HEK293 (cell line): ENCODE measurements around the gene PARG.
"Not testable (repeated sequence)": the region's sequence is repeated elsewhere in the genome, so short reads cannot be mapped to it uniquely, and the experiment has no call there.

ENCODE experiments used
- CTCF ChIA-PET: fragments of 350-600 bp; formaldehyde crosslinking; extraction: SDS; loops from one replicate; lab custom pipeline; 2021; ENCODE audit warnings: antibody characterized with exemption; lab: Yijun Ruan, JAX
- POLR2A ChIA-PET: fragments of 300-600 bp; formaldehyde crosslinking; extraction: SDS; loops from one replicate; lab custom pipeline; 2020; ENCODE audit warnings: antibody characterized with exemption, inconsistent platforms; lab: Yijun Ruan, JAX
- H3K27ac ChIP-seq: fragments of 200-500 bp; sonication (Bioruptor generic); 2 replicates; pipeline ENCODE4 v1.5.1; 2014; ENCODE audit warnings: low read depth, low read length, control low read depth, inconsistent platforms; ENCODE audit errors: extremely low read depth
- H3K36me3 ChIP-seq, 2 experiments: fragments of 200-500 bp in 1 of 2; sonication (Bioruptor generic) in 1 of 2; 1 replicate in 1 of 2; 2 replicates in 1 of 2; pipeline ENCODE4 v1.5.1; 2014 to 2017; ENCODE audit warnings: inconsistent platforms in 2 of 2, low read length in 2 of 2; ENCODE audit not compliant: control insufficient read depth in 2 of 2, insufficient read depth in 1 of 2
- H3K4me1 ChIP-seq: fragments of 200-500 bp; sonication (Bioruptor generic); 2 replicates; pipeline ENCODE4 v1.5.1; 2014; ENCODE audit warnings: mild to moderate bottlenecking, low read length, inconsistent platforms; ENCODE audit not compliant: control insufficient read depth, insufficient read depth
- H3K4me3 ChIP-seq: 2 replicates; pipeline ENCODE4 v1.5.1; 2011; ENCODE audit warnings: low read depth, mild to moderate bottlenecking, control low read depth, low read length, moderate library complexity
- H3K9me3 ChIP-seq: fragments of 200-500 bp; sonication (Bioruptor generic); 2 replicates; pipeline ENCODE4 v1.5.1; 2014; ENCODE audit warnings: low read depth, low read length, inconsistent platforms; ENCODE audit not compliant: control insufficient read depth, insufficient read depth
- ZNF596 ChIP-seq: fragments of 450-650 bp; IDR thresholded peaks from 2 replicates; pipeline ENCODE4 v1.5.0; 2018; ENCODE audit warnings: missing biosample characterization, mild to moderate bottlenecking, missing genetic modification characterization, moderate library complexity
- ZNF629 ChIP-seq: fragments of 450-650 bp; formaldehyde crosslinking; IDR thresholded peaks from 2 replicates; pipeline ENCODE4 v1.5.1; 2017; ENCODE audit warnings: missing biosample characterization, missing genetic modification characterization
- TF ChIP-seq, protein P1 (sequence below): fragments of 450-650 bp; formaldehyde crosslinking; IDR thresholded peaks from 2 replicates; pipeline ENCODE4 v1.5.1; 2016; ENCODE audit warnings: missing biosample characterization, missing genetic modification characterization, low read depth

PARG gene

DNA sequence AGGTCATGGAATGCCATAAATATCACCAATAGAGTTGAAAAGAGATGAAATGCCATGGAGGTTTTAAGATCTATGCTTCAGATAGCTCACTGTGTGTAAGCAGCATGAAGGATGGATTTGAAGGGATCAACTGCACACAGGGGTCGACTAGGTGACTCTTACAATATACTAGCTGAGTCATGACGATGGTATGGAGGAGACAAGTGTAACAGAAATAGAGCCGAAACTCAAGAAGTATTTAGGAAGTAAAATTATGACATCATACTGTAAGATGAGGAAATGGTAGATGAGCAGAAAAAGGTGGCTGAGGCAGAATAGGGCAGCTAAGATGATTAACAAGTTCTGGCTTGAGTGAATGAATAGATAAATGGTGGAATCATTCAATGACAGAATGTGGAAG is 38.0 kb downstream of the PARG start:
- H3K36me3 ChIP-seq, H3K27ac ChIP-seq, H3K9me3 ChIP-seq, H3K4me1 ChIP-seq, CTCF ChIA-PET, POLR2A ChIA-PET, H3K4me3 ChIP-seq: not testable (repeated sequence)
- TF ChIP-seq, protein P1, sequence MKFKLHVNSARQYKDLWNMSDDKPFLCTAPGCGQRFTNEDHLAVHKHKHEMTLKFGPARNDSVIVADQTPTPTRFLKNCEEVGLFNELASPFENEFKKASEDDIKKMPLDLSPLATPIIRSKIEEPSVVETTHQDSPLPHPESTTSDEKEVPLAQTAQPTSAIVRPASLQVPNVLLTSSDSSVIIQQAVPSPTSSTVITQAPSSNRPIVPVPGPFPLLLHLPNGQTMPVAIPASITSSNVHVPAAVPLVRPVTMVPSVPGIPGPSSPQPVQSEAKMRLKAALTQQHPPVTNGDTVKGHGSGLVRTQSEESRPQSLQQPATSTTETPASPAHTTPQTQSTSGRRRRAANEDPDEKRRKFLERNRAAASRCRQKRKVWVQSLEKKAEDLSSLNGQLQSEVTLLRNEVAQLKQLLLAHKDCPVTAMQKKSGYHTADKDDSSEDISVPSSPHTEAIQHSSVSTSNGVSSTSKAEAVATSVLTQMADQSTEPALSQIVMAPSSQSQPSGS (tag by site-specific recombination), result peak; percentile 75
- TF ChIP-seq ZNF629, result 0 out of 2 replicates have a peak, but pooled peaks have one; percentile 17

DNA sequence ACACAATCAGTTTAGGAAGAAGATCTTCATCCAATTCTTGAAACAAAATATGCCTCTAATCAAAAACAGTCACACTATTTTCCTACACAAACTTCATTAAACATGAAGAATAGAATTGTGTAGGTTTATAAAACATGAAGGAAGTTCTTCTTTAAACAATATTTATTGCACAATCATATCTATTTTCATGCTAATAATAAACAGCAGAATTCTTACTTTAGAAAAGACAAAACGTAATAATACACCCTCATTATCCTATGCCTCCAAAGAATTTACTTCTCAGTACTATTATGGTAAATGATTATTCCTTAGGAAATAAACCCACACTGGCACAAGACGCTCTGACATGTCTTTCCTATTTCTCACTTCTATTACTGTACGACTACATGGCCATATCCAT is 41.4 kb downstream of the PARG start:
- H3K9me3 ChIP-seq, H3K36me3 ChIP-seq, H3K27ac ChIP-seq, POLR2A ChIA-PET, H3K4me3 ChIP-seq, H3K4me1 ChIP-seq, CTCF ChIA-PET: not testable (repeated sequence)

GRCh38 chr10:49899999-49900398 is 41.8 kb downstream of the PARG start:
- POLR2A ChIA-PET, H3K9me3 ChIP-seq, H3K36me3 ChIP-seq, H3K27ac ChIP-seq, CTCF ChIA-PET, H3K4me3 ChIP-seq, H3K4me1 ChIP-seq: not testable (repeated sequence)

GRCh38 chr10:49890025-49890424 is 51.8 kb downstream of the PARG start:
- H3K4me3 ChIP-seq, H3K36me3 ChIP-seq, POLR2A ChIA-PET, CTCF ChIA-PET, H3K27ac ChIP-seq, H3K4me1 ChIP-seq, H3K9me3 ChIP-seq: not testable (repeated sequence)

- H3K27ac ChIP-seq, H3K4me3 ChIP-seq, H3K4me1 ChIP-seq, H3K36me3 ChIP-seq, POLR2A ChIA-PET, CTCF ChIA-PET, H3K9me3 ChIP-seq: not testable (repeated sequence)
- peak; percentile 65 for TF ChIP-seq ZNF596 (tag by site-specific recombination)
Observed at GRCh38 chr10:49884739-49885331, 57.0 kb downstream of the PARG start.

DNA sequence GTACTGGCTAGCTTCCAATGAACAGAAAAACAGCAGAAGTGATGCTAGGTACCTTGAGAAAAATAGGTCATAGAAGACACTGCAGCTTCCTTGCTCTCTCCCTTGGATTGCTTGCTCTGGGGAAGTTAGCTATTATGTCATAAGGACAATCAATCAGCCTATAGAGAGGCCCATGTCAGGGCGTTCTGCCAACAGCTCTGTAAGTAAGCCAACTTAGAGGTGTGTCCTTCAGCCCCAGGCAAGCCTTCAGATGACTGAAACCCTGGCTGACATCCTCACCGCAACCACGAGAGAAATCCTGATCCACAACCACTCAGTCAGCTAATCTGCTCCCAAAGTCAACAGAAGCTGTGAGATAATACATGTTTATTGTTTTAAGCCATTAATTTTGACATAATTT is 58.0 kb downstream of the PARG start:
- CTCF ChIA-PET, H3K9me3 ChIP-seq, H3K36me3 ChIP-seq, POLR2A ChIA-PET, H3K4me3 ChIP-seq, H3K27ac ChIP-seq, H3K4me1 ChIP-seq: not testable (repeated sequence)

DNA sequence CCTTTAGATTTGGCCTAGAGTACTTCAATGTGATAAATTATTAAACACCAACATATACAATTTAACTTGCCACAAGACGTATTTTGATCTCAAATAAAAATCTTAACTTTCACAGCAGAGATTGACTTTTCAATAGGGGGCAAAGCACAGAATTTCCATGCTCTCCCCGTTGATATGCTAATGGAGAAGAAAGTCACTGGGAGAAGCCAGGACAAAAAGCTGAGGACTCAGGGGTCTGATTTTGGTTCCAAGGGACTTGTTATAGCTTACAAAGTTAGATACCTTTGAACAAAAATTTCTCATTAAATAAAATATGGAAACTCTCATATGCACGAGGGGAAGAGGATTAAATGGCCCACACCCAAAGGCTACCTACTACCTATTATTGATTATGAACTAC is 59.5 kb downstream of the PARG start:
- H3K4me3 ChIP-seq, POLR2A ChIA-PET, H3K9me3 ChIP-seq, CTCF ChIA-PET, H3K4me1 ChIP-seq, H3K36me3 ChIP-seq, H3K27ac ChIP-seq: not testable (repeated sequence)

DNA sequence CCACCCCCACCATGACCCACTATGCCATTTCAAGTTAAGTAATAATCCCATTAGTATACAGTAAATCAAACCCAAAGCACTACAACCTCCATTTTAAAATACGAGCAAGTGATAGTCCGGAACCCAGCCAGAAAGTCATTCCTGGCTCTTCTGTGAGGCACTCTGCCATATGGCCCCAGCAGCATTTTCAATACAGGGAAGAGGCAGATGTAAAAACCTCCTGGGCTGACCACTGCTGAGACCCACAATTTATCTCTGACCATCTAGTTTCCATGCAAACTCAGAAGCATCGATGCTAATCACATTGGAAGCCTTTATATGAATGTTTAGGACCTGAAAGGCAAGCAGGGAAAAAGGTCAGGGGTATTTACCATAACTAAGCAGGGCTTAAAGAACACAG is 69.1 kb downstream of the PARG start:
- H3K4me3 ChIP-seq, H3K36me3 ChIP-seq, H3K9me3 ChIP-seq, CTCF ChIA-PET, H3K4me1 ChIP-seq, H3K27ac ChIP-seq, POLR2A ChIA-PET: not testable (repeated sequence)

DNA sequence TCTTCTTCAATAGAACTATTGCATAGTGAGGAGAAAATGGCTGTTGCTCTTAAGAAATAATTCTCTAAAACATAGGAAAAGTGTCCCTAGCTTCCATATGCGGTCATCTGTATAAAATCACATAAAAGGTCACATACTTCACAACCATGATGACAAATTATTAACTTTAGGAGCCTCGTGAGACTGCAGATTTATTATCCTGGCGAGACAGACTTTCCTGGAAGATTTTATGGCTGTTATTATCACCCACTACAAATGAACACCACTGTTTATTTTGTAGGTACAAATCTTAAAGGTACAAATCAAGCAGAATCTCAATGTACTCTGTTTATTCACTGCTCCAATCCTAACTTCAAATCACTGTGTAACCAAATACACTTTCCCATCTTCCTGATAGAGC is 70.4 kb downstream of the PARG start:
- POLR2A ChIA-PET, H3K4me1 ChIP-seq, H3K36me3 ChIP-seq, CTCF ChIA-PET, H3K27ac ChIP-seq, H3K4me3 ChIP-seq, H3K9me3 ChIP-seq: not testable (repeated sequence)

GRCh38 chr10:49859933-49860332 is 81.9 kb downstream of the PARG start:
- H3K9me3 ChIP-seq, H3K4me1 ChIP-seq, H3K36me3 ChIP-seq, H3K27ac ChIP-seq, H3K4me3 ChIP-seq, POLR2A ChIA-PET, CTCF ChIA-PET: not testable (repeated sequence)
